Islet of Langerhans (tissue), 1 donor: ENCODE results near the gene RSPO3.
"Not testable (repeated sequence)": the region's sequence is repeated elsewhere in the genome, so short reads cannot be mapped to it uniquely, and the experiment has no call there.

ENCODE experiments used
- FAIRE-seq: peaks from one replicate; lab custom pipeline; 2011; peaks lifted over from hg19 to GRCh38; lab: Jason Lieb, UNC

Gene RSPO3

GRCh38 chr6:127118298-127119101 lies at the start of gene RSPO3:
TSS of gene RSPO3 (plus strand) at chr6:127118671. CDS start at chr6:127119193, 522 bp downstream.
- no peak for FAIRE-seq

GRCh38 chr6:127069659-127070279 lies 48.7 kb upstream of the RSPO3 start:
- peak; percentile 71 for FAIRE-seq

GRCh38 chr6:127073222-127073621 lies 45.2 kb upstream of the RSPO3 start:
- no peak for FAIRE-seq

- FAIRE-seq: no peak
Measured at GRCh38 chr6:127076466-127076865, 42.0 kb upstream of the RSPO3 start.

- no peak for FAIRE-seq
Measured at GRCh38 chr6:127077886-127078285, 40.6 kb upstream of the RSPO3 start.

- FAIRE-seq: no peak
Measured at GRCh38 chr6:127078669-127079068, 39.8 kb upstream of the RSPO3 start.

GRCh38 chr6:127079681-127080080 lies 38.8 kb upstream of the RSPO3 start:
- no peak for FAIRE-seq

GRCh38 chr6:127080081-127080480 lies 38.4 kb upstream of the RSPO3 start:
- FAIRE-seq: no peak

GRCh38 chr6:127083231-127083962 lies 35.1 kb upstream of the RSPO3 start:
- FAIRE-seq: no peak

- no peak for FAIRE-seq
Measured at GRCh38 chr6:127083963-127084310, 34.5 kb upstream of the RSPO3 start.

- FAIRE-seq: no peak
Measured at GRCh38 chr6:127085181-127085580, 33.3 kb upstream of the RSPO3 start.

GRCh38 chr6:127090051-127090450 lies 28.4 kb upstream of the RSPO3 start:
- no peak for FAIRE-seq

- no peak for FAIRE-seq
Measured at GRCh38 chr6:127092466-127092865, 26.0 kb upstream of the RSPO3 start.

GRCh38 chr6:127094791-127095190 lies 23.7 kb upstream of the RSPO3 start:
- FAIRE-seq: no peak

GRCh38 chr6:127096167-127096566 lies 22.3 kb upstream of the RSPO3 start:
- no peak for FAIRE-seq

GRCh38 chr6:127097442-127097841 lies 21.0 kb upstream of the RSPO3 start:
- FAIRE-seq: not testable (repeated sequence)

- peak; percentile 87 for FAIRE-seq
Measured at GRCh38 chr6:127100510-127101140, 17.8 kb upstream of the RSPO3 start.

- FAIRE-seq: no peak
Measured at GRCh38 chr6:127102299-127102698, 16.2 kb upstream of the RSPO3 start.

- FAIRE-seq: no peak
Measured at GRCh38 chr6:127102859-127103258, 15.6 kb upstream of the RSPO3 start.

- no peak for FAIRE-seq
Measured at GRCh38 chr6:127103482-127103881, 15.0 kb upstream of the RSPO3 start.

- FAIRE-seq: no peak
Measured at GRCh38 chr6:127107916-127108315, 10.6 kb upstream of the RSPO3 start.

GRCh38 chr6:127110712-127111111 lies 7.8 kb upstream of the RSPO3 start:
- FAIRE-seq: no peak

- FAIRE-seq: no peak
Measured at GRCh38 chr6:127111526-127111925, 6.9 kb upstream of the RSPO3 start.
